H1 (cell line): ENCODE data around the gene LCE3D. TPM values are rescaled to one million over a fixed set of nuclear protein-coding genes. Genes with fewer than 3 reads are reported as not detected.

Experiments
- CTCF ChIA-PET: fragments of 300-600 bp; sonication (Branson Sonifier 250); formaldehyde crosslinking; loops from one replicate; lab custom pipeline; 2021; ENCODE audit not compliant: partially characterized antibody; lab: Charles Lee
- POLR2A ChIA-PET: fragments of 300-600 bp; sonication (Branson Sonifier 250); formaldehyde crosslinking; loops from one replicate; lab custom pipeline; 2021; ENCODE audit warnings: inconsistent platforms; ENCODE audit not compliant: partially characterized antibody; lab: Charles Lee
- DNase-seq, 2 experiments: peaks; one replicate each; pipeline versions ENCODE4 v3.0.0 to v3.0.0-alpha.2; 2010 to 2022; ENCODE audit warnings: low spot score in 2 of 2, low read depth in 1 of 2, mixed read lengths in 1 of 2
- FAIRE-seq: peaks from 2 replicates; lab custom pipeline; 2011; peaks lifted over from hg19 to GRCh38; lab: Jason Lieb, UNC
- H2AFZ ChIP-seq: 2 replicates; pipeline ENCODE4 v1.8.1; 2012; ENCODE audit warnings: low read length, inconsistent platforms
- H2AK5ac ChIP-seq: 2 replicates; pipeline ENCODE4 v1.6.1; 2013; ENCODE audit warnings: low read depth, low read length
- H2BK120ac ChIP-seq: replicated peaks from 2 replicates; pipeline ENCODE3; 2013; ENCODE audit warnings: low read depth, low read length, inconsistent platforms
- H2BK12ac ChIP-seq: 2 replicates; pipeline ENCODE4 v1.6.1; 2013; ENCODE audit warnings: low read depth, low read length
- H2BK15ac ChIP-seq: 2 replicates; pipeline ENCODE4 v1.6.1; 2013; ENCODE audit warnings: low read length
- H2BK20ac ChIP-seq: 2 replicates; pipeline ENCODE4 v1.6.1; 2013; ENCODE audit warnings: low read length
- H2BK5ac ChIP-seq: 2 replicates; pipeline ENCODE4 v1.6.1; 2013; ENCODE audit warnings: low read depth, low read length
- H3K14ac ChIP-seq: 2 replicates; pipeline ENCODE4 v1.6.1; 2013; ENCODE audit warnings: inconsistent platforms; ENCODE audit not compliant: insufficient read length
- H3K18ac ChIP-seq: 2 replicates; pipeline ENCODE4 v1.6.1; 2013; ENCODE audit warnings: low read length; ENCODE audit errors: extremely low read depth
- H3K23ac ChIP-seq: 2 replicates; pipeline ENCODE4 v1.6.1; 2013; ENCODE audit warnings: inconsistent platforms; ENCODE audit not compliant: insufficient read length
- H3K23me2 ChIP-seq: 2 replicates; pipeline ENCODE4 v1.6.1; 2013; ENCODE audit warnings: low read depth, low read length
- H3K27ac ChIP-seq: 2 replicates; pipeline ENCODE4 v1.6.1; 2011; ENCODE audit warnings: low read depth, low read length, inconsistent platforms
- H3K27me3 ChIP-seq, 4 experiments: replicated peaks in 1 of 4; 1 replicate in 1 of 4; 2 replicates in 3 of 4; pipeline versions ENCODE4 v1.6.1 to v1.8.1; 2011 to 2013; ENCODE audit warnings: low read length in 3 of 4, mild to moderate bottlenecking in 3 of 4, inconsistent platforms in 2 of 4, mixed read lengths in 2 of 4, moderate library complexity in 1 of 4; ENCODE audit not compliant: control insufficient read depth in 3 of 4, insufficient read depth in 3 of 4; ENCODE audit errors: extremely low read depth in 1 of 4
- H3K36me3 ChIP-seq, 4 experiments: 2 replicates each; pipeline versions ENCODE4 v1.6.1 to v1.8.1; 2011 to 2013; ENCODE audit warnings: mild to moderate bottlenecking in 4 of 4, low read length in 3 of 4, moderate library complexity in 2 of 4, control low read depth in 1 of 4, inconsistent platforms in 1 of 4; ENCODE audit not compliant: insufficient read depth in 4 of 4, control insufficient read depth in 2 of 4
- H3K4ac ChIP-seq: replicated peaks from 2 replicates; pipeline ENCODE3; 2013; ENCODE audit warnings: low read length, low read depth, mixed read lengths, inconsistent platforms; ENCODE audit not compliant: insufficient read length
- H3K4me1 ChIP-seq, 4 experiments: replicated peaks in 1 of 4; 1 replicate in 1 of 4; 2 replicates in 3 of 4; pipeline versions ENCODE4 v1.6.1 to v1.8.1; 2011 to 2013; ENCODE audit warnings: low read length in 3 of 4, inconsistent platforms in 2 of 4, mixed read lengths in 1 of 4; ENCODE audit not compliant: insufficient read depth in 4 of 4, control insufficient read depth in 3 of 4
- H3K4me2 ChIP-seq, 2 experiments: 2 replicates each; pipeline versions ENCODE4 v1.6.1 to v1.8.1; 2011 to 2013; ENCODE audit warnings: low read depth in 2 of 2, low read length in 2 of 2, control low read depth in 1 of 2, inconsistent platforms in 1 of 2, mild to moderate bottlenecking in 1 of 2; ENCODE audit not compliant: insufficient read depth in 1 of 2
- H3K4me3 ChIP-seq, 4 experiments: fragments of 200-600, 300-600 bp in 1 of 4; sonication (generic), shearing (Covaris generic), sonication (Bioruptor Twin) in 1 of 4; 2 replicates each; pipeline versions ENCODE4 v1.5.1 to v1.8.1; 2011 to 2016; ENCODE audit warnings: low read length in 4 of 4, low read depth in 3 of 4, control low read depth in 2 of 4, inconsistent platforms in 2 of 4, mild to moderate bottlenecking in 2 of 4, mixed read lengths in 1 of 4, moderate library complexity in 1 of 4; ENCODE audit not compliant: insufficient read depth in 2 of 4; ENCODE audit errors: extremely low read depth in 1 of 4
- H3K56ac ChIP-seq: replicated peaks from 2 replicates; pipeline ENCODE3; 2013; ENCODE audit warnings: low read depth, mild to moderate bottlenecking, mixed read lengths, low read length, inconsistent platforms; ENCODE audit not compliant: insufficient read length
- H3K79me1 ChIP-seq: 2 replicates; pipeline ENCODE4 v1.6.1; 2013; ENCODE audit warnings: low read depth, low read length, control low read depth
- H3K79me2 ChIP-seq, 2 experiments: 2 replicates each; pipeline versions ENCODE4 v1.6.1 to v1.8.1; 2012 to 2013; ENCODE audit warnings: low read length in 2 of 2, mild to moderate bottlenecking in 2 of 2, inconsistent platforms in 1 of 2; ENCODE audit not compliant: insufficient read depth in 2 of 2, control insufficient read depth in 1 of 2
- H3K9ac ChIP-seq, 4 experiments: replicated peaks in 1 of 4; 1 replicate in 1 of 4; 2 replicates in 3 of 4; pipeline versions ENCODE4 v1.6.1 to v1.8.1; 2011 to 2013; ENCODE audit warnings: low read depth in 3 of 4, low read length in 3 of 4, control low read depth in 2 of 4, mild to moderate bottlenecking in 2 of 4, moderate library complexity in 2 of 4, inconsistent platforms in 1 of 4; ENCODE audit errors: extremely low read depth in 1 of 4
- H3K9me3 ChIP-seq, 2 experiments: 2 replicates each; pipeline versions ENCODE4 v1.6.1 to v1.8.1; 2012 to 2013; ENCODE audit warnings: mild to moderate bottlenecking in 2 of 2, moderate library complexity in 2 of 2, control low read depth in 1 of 2, inconsistent platforms in 1 of 2, low read depth in 1 of 2, low read length in 1 of 2, mixed read lengths in 1 of 2; ENCODE audit not compliant: insufficient read depth in 2 of 2
- H4K20me1 ChIP-seq, 2 experiments: replicated peaks in 1 of 2; 2 replicates each; pipeline versions ENCODE3 to v1.8.1; 2011 to 2013; ENCODE audit warnings: inconsistent platforms in 2 of 2, low read length in 2 of 2, mild to moderate bottlenecking in 1 of 2; ENCODE audit not compliant: insufficient read depth in 2 of 2, control insufficient read depth in 1 of 2
- H4K5ac ChIP-seq: 2 replicates; pipeline ENCODE4 v1.6.1; 2013; ENCODE audit warnings: low read length, low read depth, mixed read lengths, inconsistent platforms; ENCODE audit not compliant: insufficient read length
- H4K8ac ChIP-seq: 2 replicates; pipeline ENCODE4 v1.8.0; 2013; ENCODE audit warnings: mild to moderate bottlenecking, moderate library complexity, low read length, inconsistent platforms; ENCODE audit not compliant: insufficient read depth; ENCODE audit errors: extremely low read depth
- H4K91ac ChIP-seq: replicated peaks from 2 replicates; pipeline ENCODE3; 2013; ENCODE audit warnings: low read length, mixed read lengths, inconsistent platforms; ENCODE audit not compliant: insufficient read length
- ASH2L ChIP-seq: fragments of 200-600, 300-600 bp; sonication (generic); IDR thresholded peaks from one replicate; pipeline ENCODE4 v1.7.1; 2017; ENCODE audit warnings: low read length
- CHD1 ChIP-seq: IDR thresholded peaks from 2 replicates; pipeline ENCODE4 v1.6.1; 2012; ENCODE audit warnings: low read depth, low read length, improper control_type of control experiment
- CTBP2 ChIP-seq: IDR thresholded peaks from 2 replicates; pipeline ENCODE4 v1.7.0; 2011; ENCODE audit warnings: borderline replicate concordance, mild to moderate bottlenecking, moderate library complexity, mixed read lengths, low read length; ENCODE audit not compliant: insufficient read depth, insufficient read length
- E2F6 ChIP-seq: IDR thresholded peaks from 2 replicates; pipeline ENCODE4 v1.6.1; 2012; ENCODE audit warnings: inconsistent platforms
- KDM1A ChIP-seq: fragments of 200-600, 300-600 bp; sonication (generic); IDR thresholded peaks from 2 replicates; pipeline ENCODE4 v1.7.1; 2016; ENCODE audit warnings: mild to moderate bottlenecking, low read length, borderline replicate concordance
- NRF1 ChIP-seq: IDR thresholded peaks from 2 replicates; pipeline ENCODE4 v1.6.1; 2011; ENCODE audit warnings: mild to moderate bottlenecking, low read depth, low read length, improper control_type of control experiment
- SP2 ChIP-seq: IDR thresholded peaks from 2 replicates; pipeline ENCODE4 v1.6.1; 2012; ENCODE audit warnings: mild to moderate bottlenecking, low read length, inconsistent platforms
- TEAD4 ChIP-seq: IDR thresholded peaks from 2 replicates; pipeline ENCODE4 v1.6.1; 2012; ENCODE audit warnings: low read depth, low read length, inconsistent platforms, mixed read lengths
- USF2 ChIP-seq: IDR thresholded peaks from 2 replicates; pipeline ENCODE4 v1.6.1; 2011; ENCODE audit warnings: low read length, improper control_type of control experiment
- WGBS, 2 experiments: shearing (Covaris generic) in 1 of 2; methylation state at CpG; one replicate each; pipeline versions ENCODE4 v1.1.6 to v1.1.7; 2013 to 2015; ENCODE audit warnings: low lambda C conversion rate in 2 of 2, mixed read lengths in 2 of 2, inconsistent platforms in 1 of 2, low coverage in 1 of 2, missing lambda C conversion rate in 1 of 2; ENCODE audit not compliant: insufficient replicate concordance in 2 of 2, insufficient coverage in 1 of 2, insufficient read length in 1 of 2; ENCODE audit errors: extremely low coverage in 1 of 2, missing lambda C conversion rate in 1 of 2; 5-methylcytosine and 5-hydroxymethylcytosine counted together
- polyA plus RNA-seq, 7 experiments: library from polyadenylated mRNA; depleted of rRNA in 3 of 7; stranded (reverse) in 5 of 7; unstranded in 2 of 7; fragments of >200 nt in 5 of 7; fragments of 200-250 nt in 2 of 7; gene quantifications; 1 replicate in 5 of 7; 2 replicates in 1 of 7; 4 replicates in 1 of 7; pipeline versions ENCODE4 v1.2.1 to v1.2.3, GENCODE V29; 2011 to 2013; ENCODE audit warnings: missing spikeins in 2 of 7, mixed read lengths in 2 of 7
- total RNA-seq: library from RNA; stranded (reverse); fragmentation: NEBNext Ultra II Directional; extraction: Animal tissue kit (Norgen Biotek cat#: 25700); gene quantifications from 2 replicates; pipeline ENCODE4 v1.2.1, GENCODE V29; 2021
- TF ChIP-seq, protein P1 (sequence below): IDR thresholded peaks from 2 replicates; pipeline ENCODE4 v1.6.1; 2012; ENCODE audit warnings: low read length, inconsistent platforms

The LCE3D gene
- total and polyA plus RNA-seq, 2 of the 8 experiments (the other 6 are each of a cell fraction or from before 2014, with no cell fraction given), result not detected

DNA sequence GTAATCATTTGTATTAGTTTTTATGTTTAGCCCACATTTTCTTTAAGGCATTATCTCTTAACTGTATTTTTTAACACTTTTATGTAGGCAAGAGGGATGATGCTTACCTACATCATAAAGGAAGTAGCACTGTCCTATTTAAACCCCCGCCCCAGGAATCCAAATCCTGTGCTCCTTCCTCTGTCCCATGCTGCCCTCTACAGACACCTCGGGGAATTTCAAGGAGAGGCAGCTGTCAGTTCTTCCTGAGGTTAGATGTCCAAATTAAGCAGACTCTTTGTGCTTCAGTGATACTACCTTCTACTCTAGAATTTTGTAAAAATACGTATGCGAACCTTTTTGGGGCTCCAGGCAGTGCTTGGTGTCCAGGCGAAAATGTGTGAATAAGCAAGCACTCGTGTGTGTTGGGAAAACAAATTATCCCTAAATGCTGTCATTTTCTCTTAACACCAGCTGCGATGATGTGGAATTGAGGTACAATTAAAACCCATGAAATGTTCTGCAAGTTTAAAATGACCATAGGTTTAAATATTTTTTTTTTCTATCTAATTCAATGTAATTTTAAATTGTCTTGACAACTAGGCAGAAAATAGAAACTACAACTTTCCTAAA is 46.9 kb downstream of the LCE3D start:
- Histone ChIP-seq H3K79me1 (no peaks in the 10 kb centered on the region), H3K14ac (no peak overlapping the region), H2BK20ac (no peak overlapping the region), H4K91ac (no peak overlapping the region), H3K56ac (no peak overlapping the region), H4K5ac (no peak overlapping the region), H3K4me3 (no peak overlapping the region), H2BK15ac (no peak overlapping the region), H3K4me1 (no peaks in the 10 kb centered on the region), H3K27me3 (no peaks in the 10 kb centered on the region), H2BK120ac (no peak overlapping the region), H3K79me2 (no peaks in the 10 kb centered on the region), H2BK5ac (no peak overlapping the region), H4K8ac (no peak overlapping the region), H3K27ac (no peak overlapping the region), H3K9me3 (peaks cover 66 to 71% of the 10 kb centered on the region in 2 experiments), H3K23ac (no peak overlapping the region), H2AFZ (no peak overlapping the region), H3K4me2 (no peak overlapping the region), H3K18ac (no peak overlapping the region), H2BK12ac (no peak overlapping the region), H3K36me3 (no peaks in the 10 kb centered on the region), H4K20me1 (no peaks in the 10 kb centered on the region), H3K23me2 (no peaks in the 10 kb centered on the region), H3K9ac (no peak overlapping the region), H3K4ac (no peak overlapping the region), H2AK5ac (no peak overlapping the region)
- FAIRE-seq (no peak), DNase-seq (peak in 1 of 2 experiments; percentile 62)
- ChIA-PET CTCF (no interaction called here), POLR2A (no interaction called here)
- WGBS, 2 experiments, result 63% methylated on average over 7 of the region's 7 CpGs; no CpG with 5 or more reads in 1 of the 2 experiments
- TF ChIP-seq, protein P1, sequence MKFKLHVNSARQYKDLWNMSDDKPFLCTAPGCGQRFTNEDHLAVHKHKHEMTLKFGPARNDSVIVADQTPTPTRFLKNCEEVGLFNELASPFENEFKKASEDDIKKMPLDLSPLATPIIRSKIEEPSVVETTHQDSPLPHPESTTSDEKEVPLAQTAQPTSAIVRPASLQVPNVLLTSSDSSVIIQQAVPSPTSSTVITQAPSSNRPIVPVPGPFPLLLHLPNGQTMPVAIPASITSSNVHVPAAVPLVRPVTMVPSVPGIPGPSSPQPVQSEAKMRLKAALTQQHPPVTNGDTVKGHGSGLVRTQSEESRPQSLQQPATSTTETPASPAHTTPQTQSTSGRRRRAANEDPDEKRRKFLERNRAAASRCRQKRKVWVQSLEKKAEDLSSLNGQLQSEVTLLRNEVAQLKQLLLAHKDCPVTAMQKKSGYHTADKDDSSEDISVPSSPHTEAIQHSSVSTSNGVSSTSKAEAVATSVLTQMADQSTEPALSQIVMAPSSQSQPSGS, result no peak
- TF ChIP-seq KDM1A (no peak), SP2 (no peak), TEAD4 (no peak), ASH2L (no peak), CTBP2 (no peak), USF2 (no peak), NRF1 (no peak), E2F6 (no peak), CHD1 (no peak)
